ENCODE results near the gene PTGR3. TPM values are rescaled to one million over a fixed set of nuclear protein-coding genes. Genes with fewer than 3 reads are reported as not detected.

PTGR3 gene
- total RNA-seq, 3 donors from 2014 or later = 47.6 to 61.4 (median 57.1) TPM

GRCh38 chr18:75248426-75249174, 39.7 kb upstream of the PTGR3 start:
- intact Hi-C loops (cut with DNase I, micrococcal nuclease) = no loop called here
- H3K4me1 ChIP-seq (ENCODE audit: low read depth) = no peaks in the 10 kb centered on the region

GRCh38 chr18:75247611-75248421, 38.9 kb upstream of the PTGR3 start:
- TF ChIP-seq, protein P1, sequence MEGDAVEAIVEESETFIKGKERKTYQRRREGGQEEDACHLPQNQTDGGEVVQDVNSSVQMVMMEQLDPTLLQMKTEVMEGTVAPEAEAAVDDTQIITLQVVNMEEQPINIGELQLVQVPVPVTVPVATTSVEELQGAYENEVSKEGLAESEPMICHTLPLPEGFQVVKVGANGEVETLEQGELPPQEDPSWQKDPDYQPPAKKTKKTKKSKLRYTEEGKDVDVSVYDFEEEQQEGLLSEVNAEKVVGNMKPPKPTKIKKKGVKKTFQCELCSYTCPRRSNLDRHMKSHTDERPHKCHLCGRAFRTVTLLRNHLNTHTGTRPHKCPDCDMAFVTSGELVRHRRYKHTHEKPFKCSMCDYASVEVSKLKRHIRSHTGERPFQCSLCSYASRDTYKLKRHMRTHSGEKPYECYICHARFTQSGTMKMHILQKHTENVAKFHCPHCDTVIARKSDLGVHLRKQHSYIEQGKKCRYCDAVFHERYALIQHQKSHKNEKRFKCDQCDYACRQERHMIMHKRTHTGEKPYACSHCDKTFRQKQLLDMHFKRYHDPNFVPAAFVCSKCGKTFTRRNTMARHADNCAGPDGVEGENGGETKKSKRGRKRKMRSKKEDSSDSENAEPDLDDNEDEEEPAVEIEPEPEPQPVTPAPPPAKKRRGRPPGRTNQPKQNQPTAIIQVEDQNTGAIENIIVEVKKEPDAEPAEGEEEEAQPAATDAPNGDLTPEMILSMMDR (IDR thresholded peaks at IDR 0.05) = no peak
- intact Hi-C loops (cut with DNase I, micrococcal nuclease) = no loop called here
- peak in 1 of 3 donors; percentile 35 for DNase-seq
- no peak overlapping the region for H3K4me3 ChIP-seq
- no peaks in the 10 kb centered on the region for H3K36me3 ChIP-seq (ENCODE audit: low read depth)
- peak; percentile 67 for ATAC-seq
- H3K4me1 ChIP-seq (ENCODE audit: low read depth) = no peaks in the 10 kb centered on the region
- H3K9me3 ChIP-seq = no peaks in the 10 kb centered on the region

More at GRCh38 chr18:75248426-75249174, 39.7 kb upstream of the PTGR3 start:
- DNase-seq = no peak
- ATAC-seq = no peak
- no peaks in the 10 kb centered on the region for H3K9me3 ChIP-seq
- H3K36me3 ChIP-seq (ENCODE audit: low read depth) = no peaks in the 10 kb centered on the region
- no peak overlapping the region for H3K4me3 ChIP-seq
- TF ChIP-seq, protein P1 (IDR thresholded peaks at IDR 0.05) = no peak

DNA sequence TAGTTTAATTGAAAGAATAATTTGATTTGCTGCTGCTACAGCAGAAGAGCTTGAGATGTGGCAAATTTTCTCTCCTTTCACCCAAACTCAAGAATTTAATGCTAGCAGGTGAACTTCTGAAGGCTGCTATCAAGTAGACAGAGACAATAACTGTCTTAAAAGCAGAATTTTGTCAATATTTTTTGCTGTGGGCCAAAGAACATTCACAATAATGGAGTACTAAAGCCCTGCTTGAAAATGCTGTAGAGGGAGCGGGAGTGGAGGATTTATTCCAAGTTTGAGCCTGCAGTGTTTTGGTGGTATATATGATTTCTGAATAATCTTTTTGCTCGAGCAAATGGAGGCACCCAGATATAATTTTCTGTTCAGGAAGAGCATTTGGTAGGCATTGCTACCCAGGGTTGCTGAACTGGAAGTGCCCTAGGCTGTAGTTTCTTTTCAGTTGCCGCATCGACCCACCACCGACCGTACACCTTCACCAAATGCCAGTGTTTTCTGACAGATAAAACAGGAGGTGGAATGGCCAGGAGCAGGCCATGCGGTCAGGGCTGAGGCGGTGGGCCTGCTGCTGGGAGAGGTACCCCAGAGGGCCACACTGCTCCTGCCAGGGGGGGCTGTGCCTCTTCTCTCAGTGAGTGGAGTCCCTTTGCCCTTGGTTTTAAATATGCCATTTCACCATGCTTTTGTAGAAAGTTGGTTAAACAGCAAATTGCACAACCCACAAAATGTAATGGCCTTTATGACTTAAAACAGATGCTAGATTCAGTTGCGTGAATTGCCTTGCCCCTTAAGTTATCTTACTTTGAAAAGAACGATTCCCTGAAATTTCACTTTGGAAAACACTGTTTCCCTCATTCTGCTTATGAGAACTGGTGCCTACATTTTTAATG, 38.0 kb upstream of the PTGR3 start:
- DNase-seq = no peak
- intact Hi-C loops (cut with DNase I, micrococcal nuclease) = no loop called here
- Histone ChIP-seq H3K9me3 (no peaks in the 10 kb centered on the region), H3K4me3 (no peak overlapping the region), H3K4me1 (ENCODE audit: low read depth) (no peaks in the 10 kb centered on the region), H3K36me3 (ENCODE audit: low read depth) (no peaks in the 10 kb centered on the region)
- TF ChIP-seq, protein P1 (IDR thresholded peaks at IDR 0.05) = no peak
- peak; percentile 6 for ATAC-seq

- intact Hi-C loops (cut with DNase I, micrococcal nuclease) = no loop called here
- Histone ChIP-seq H3K9me3 (no peaks in the 10 kb centered on the region), H3K36me3 (ENCODE audit: low read depth) (no peaks in the 10 kb centered on the region), H3K4me3 (no peak overlapping the region), H3K4me1 (ENCODE audit: low read depth) (peaks cover 2% of the 10 kb centered on the region)
- DNase-seq = peak in 2 of 3 donors; percentile 44 to 47
- peak; percentile 57 for ATAC-seq
- TF ChIP-seq, protein P1 (IDR thresholded peaks at IDR 0.05) = no peak
These were observed 35.7 kb upstream of the PTGR3 start for GRCh38 chr18:75244351-75245313.
